Fibroblast of skin of left quadriceps (primary cell): ENCODE measurements around the gene LYPD5.

Experiments
- DNase-seq, 2 experiments: peaks; one replicate each; pipeline ENCODE4 v3.0.0-alpha.2; 2013; ENCODE audit warnings: low read depth in 2 of 2

LYPD5 gene

DNA sequence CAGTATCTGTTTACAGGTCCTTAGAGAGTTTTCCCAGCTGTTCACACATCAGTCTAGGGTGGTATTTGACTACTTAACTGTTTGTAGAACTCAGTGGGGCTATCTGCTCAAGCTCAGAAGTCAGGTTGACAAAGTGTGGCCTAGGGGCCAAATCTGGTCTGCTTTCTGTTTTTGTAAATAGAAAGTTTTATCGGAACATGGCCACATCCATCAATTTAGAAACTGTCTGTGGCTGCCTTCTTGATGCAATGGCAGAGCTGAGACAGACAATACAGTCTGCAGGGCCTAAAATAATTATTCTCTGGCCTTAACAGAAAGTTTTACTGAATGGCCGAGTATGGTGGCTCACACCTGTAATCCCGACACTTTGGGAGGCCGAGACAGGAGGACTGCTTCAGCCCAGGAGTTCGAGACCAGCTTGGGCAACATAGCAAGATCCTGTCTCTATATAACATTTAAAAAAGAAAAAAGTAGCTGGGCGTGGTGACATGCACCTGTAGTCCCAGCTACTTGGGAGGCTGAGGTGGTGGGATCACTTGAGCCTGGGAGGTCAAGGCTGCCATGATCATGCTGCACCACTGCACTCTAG, 49.9 kb downstream of the LYPD5 start:
- DNase-seq, result no peak

DNA sequence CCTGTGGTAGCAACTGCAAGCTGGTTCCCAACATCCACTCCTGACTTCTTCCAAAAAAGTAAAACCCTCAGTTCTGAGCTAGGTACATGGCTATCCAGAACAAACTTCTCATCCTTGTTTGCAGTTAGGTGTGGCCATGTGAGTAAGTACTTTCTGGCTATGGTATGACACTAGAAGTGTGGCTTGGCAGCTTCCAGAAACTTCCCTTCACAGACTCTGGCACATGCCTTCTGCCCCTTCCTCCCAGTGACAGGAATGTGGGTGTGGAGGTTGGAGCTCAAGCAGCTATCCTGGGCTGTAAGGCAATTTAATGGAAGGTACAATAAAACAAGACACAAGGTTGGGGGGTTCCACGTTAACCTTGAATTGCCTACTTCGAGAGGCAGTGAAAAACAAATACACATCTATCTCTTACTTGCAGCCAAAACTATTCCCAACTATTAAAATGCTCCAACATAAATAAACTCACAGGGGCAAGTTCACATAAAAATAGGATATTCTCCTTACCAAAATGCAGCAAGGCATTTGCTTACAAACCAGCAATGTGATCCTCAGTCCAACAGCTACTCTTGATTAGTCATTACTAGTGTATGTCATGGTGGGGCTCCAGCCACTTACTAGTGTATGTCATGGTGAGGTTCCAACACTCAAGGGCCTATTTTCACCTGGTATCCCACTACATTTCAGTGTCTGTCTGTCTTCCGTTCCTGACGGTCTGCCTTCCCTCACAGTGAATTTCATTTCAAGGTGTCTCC, 50.6 kb downstream of the LYPD5 start:
- no peak for DNase-seq

DNA sequence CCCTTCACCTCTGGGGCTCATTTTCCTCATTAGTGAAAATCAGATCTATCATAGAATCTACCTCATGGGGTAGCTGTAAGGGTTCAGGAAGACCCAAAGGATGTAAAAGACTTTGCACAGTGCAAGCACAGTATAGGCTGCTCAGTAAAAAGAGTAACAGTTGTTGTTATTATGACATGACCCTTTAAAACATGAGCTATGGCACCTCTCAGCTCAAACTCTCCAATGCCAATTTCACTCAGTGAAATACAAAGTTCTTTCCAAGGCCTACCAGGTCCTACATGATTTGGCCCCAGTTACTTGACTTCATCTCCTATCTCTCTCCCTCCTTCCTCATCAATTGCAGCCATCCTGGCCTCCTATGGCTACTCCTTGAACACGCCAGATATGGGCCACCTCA, 52.3 kb downstream of the LYPD5 start:
- DNase-seq, result no peak

DNA sequence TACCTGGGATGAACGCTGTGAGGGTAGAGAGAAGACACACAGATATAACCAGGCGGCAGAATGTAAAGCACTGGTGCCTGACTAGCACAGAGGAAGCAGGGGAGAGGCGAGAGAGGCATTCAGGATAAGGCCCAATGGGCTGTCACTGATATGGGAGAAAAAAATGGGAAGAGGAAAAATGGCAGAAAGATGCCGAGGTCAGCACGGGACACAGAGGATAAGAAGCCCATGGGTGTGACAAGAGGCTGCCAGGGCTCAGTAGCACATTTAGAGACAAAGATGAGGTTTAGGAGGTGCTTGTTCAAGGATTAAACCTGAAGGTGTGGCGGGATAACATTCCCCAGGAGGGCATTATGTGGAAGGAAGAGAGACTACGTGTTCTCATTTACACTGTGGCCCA, 53.1 kb downstream of the LYPD5 start:
- no peak for DNase-seq

DNA sequence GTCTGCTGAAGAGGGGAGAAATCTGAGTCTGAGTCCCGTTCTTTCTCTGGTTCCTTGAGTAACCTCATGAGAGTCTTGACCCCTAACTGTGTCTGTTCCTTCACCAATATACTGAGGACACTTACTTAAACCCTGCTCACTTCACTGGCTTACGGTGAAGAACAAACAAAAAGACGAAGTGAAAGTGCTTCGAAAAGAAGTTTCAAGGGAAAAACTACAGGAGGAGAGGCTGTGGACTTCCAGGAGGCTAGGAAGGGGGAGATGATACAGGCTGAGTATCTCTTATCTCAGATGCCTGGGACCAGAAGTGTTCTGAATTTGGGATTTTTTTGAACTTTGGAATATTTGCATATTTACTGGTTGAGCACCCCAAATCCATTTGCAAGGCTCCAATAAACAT, 53.6 kb downstream of the LYPD5 start:
- DNase-seq, result no peak

DNA sequence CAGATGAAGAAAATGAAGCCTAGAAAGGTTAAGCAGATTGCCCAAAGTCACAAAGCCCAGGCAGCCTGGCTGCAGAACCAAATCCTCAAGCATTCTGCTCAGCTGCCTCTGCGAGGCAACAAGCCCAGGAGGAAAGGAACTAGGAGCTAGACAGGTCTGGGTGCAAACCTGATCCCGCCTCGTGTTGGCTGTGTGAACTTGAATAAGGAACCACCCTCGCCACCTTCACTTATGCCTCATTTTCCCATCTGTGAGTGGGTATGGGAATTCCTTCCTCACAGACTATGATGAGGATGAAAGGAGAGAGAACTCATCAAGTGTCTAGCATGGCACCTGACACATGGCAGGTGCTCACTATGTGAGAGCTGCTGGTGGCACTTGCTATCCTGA, 54.0 kb downstream of the LYPD5 start:
- DNase-seq, result no peak

DNA sequence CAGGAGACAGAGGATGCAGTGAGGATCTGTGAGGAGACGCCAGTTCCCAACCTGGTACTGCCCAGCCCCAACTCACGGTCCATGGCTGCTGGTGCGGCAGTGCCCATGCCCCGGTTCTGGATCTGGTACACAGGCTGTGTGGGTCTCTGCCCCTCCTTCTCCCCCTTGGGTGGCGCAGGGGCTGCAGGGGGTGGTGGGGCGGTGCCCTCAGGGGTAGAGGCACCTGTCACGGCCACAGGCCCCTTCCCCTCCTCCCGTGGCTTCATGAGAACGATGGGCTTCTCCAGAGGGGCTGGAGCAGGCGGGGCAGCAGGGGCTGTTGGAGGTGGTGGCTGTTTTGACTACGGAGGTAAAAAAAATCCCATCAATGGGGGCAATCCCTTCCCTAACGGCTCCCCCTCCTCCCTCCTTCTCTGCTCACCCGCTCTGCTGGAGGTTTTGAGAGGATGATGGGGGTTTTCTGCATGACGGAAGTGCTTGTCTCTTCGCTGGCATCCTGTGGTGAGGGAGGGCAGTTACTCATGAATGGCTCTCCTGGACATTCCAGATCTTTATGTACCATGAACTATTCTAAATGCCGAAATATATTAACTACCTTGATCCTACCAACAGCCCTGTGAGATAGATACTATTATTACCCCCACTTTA, 54.6 kb downstream of the LYPD5 start:
- no peak for DNase-seq
